RWPE2 (cell line): ENCODE data around the gene FSCB.
A peak's percentile ranks its signal among the peaks of the same experiment; 100 is the strongest.

ENCODE experiments used
- ATAC-seq: fragments of 200-7000 bp; cut with Tn5 transposase; 3 replicates; pipeline ENCODE4 v1.9.1; 2021; ENCODE audit warnings: low read depth
- DNase-seq: peaks from one replicate; pipeline ENCODE4 v3.0.0-alpha.2; 2020; ENCODE audit warnings: low spot score
- H3K27ac ChIP-seq: fragments of 450-650 bp; 2 replicates; pipeline ENCODE4 v1.5.1; 2017; ENCODE audit warnings: mild to moderate bottlenecking; ENCODE audit not compliant: poor library complexity, severe bottlenecking
- H3K27me3 ChIP-seq: fragments of 250-450 bp; sonication (Bioruptor Pico); 2 replicates; pipeline ENCODE4 v1.5.1; 2021; ENCODE audit warnings: mild to moderate bottlenecking, moderate library complexity; ENCODE audit not compliant: insufficient read depth, poor library complexity, severe bottlenecking
- H3K36me3 ChIP-seq: fragments of 250-450 bp; sonication (Bioruptor Pico); 2 replicates; pipeline ENCODE4 v1.5.1; 2020; ENCODE audit warnings: low read depth, mild to moderate bottlenecking, moderate library complexity
- H3K4me1 ChIP-seq: fragments of 250-450 bp; sonication (Bioruptor Pico); 2 replicates; pipeline ENCODE4 v1.5.1; 2021; ENCODE audit warnings: mild to moderate bottlenecking, moderate library complexity; ENCODE audit not compliant: insufficient read depth, poor library complexity, severe bottlenecking
- H3K4me3 ChIP-seq: fragments of 250-450 bp; sonication (Bioruptor Pico); 2 replicates; pipeline ENCODE4 v1.5.1; 2021; ENCODE audit warnings: mild to moderate bottlenecking, moderate library complexity; ENCODE audit not compliant: severe bottlenecking
- H3K9me3 ChIP-seq: fragments of 250-450 bp; sonication (Bioruptor Pico); 2 replicates; pipeline ENCODE4 v1.5.1; 2021; ENCODE audit warnings: mild to moderate bottlenecking, moderate library complexity; ENCODE audit not compliant: severe bottlenecking
- TF ChIP-seq, protein P1 (sequence below): fragments of 450-650 bp; IDR thresholded peaks from one replicate; pipeline ENCODE4 v1.5.1; 2017; ENCODE audit warnings: mild to moderate bottlenecking, moderate library complexity; ENCODE audit not compliant: poor library complexity, severe bottlenecking

Gene FSCB

DNA sequence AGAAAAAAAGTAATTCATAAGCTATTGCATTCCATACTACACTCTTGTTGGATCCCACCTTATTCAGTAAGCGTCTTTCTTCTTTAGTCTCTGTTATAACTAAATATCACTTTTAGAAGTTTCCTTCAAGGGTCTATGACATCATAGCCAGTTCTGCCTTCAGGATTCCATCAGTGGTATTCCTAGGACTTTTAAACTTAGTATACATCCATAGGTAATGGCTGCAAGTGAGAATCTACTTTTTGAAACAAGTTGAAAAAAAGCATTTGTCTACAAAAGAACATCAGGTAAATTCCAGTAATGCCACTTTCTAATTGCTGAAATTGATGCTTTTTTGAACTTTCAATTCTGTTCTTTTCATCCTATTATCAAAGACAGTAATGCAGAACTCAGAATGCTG is at the start of gene FSCB:
Gene FSCB, minus strand, starts transcription at position 101 of the 400 bp plus-strand sequence. CDS start 296 bp downstream, outside the sequence.
- TF ChIP-seq, protein P1, sequence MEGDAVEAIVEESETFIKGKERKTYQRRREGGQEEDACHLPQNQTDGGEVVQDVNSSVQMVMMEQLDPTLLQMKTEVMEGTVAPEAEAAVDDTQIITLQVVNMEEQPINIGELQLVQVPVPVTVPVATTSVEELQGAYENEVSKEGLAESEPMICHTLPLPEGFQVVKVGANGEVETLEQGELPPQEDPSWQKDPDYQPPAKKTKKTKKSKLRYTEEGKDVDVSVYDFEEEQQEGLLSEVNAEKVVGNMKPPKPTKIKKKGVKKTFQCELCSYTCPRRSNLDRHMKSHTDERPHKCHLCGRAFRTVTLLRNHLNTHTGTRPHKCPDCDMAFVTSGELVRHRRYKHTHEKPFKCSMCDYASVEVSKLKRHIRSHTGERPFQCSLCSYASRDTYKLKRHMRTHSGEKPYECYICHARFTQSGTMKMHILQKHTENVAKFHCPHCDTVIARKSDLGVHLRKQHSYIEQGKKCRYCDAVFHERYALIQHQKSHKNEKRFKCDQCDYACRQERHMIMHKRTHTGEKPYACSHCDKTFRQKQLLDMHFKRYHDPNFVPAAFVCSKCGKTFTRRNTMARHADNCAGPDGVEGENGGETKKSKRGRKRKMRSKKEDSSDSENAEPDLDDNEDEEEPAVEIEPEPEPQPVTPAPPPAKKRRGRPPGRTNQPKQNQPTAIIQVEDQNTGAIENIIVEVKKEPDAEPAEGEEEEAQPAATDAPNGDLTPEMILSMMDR, result no peak
- no peak within 1 kb of the TSS for H3K4me3 ChIP-seq

DNA sequence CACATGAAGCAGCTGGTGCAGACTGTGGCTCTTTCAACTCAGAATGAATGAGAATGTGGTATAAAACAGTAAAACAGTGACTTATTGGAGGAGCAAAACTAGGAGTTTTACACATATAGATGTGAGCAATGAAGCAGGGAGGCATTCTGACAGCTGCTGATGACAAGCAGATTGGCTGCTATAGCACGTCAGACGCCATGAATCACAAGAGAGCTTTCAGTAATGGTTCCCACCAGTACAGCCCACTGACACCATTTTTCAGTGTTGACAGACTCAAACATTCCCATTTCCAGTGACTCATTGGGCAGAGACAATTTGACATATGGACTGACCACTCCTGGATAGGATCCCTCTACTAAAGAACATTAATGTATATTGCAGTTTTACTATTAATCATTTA is 24.6 kb upstream of the FSCB start:
- Histone ChIP-seq H3K4me3 (no peak overlapping the region), H3K27ac (no peak overlapping the region), H3K4me1 (no peaks in the 10 kb centered on the region), H3K9me3 (no peaks in the 10 kb centered on the region), H3K27me3 (peaks cover 4% of the 10 kb centered on the region), H3K36me3 (no peaks in the 10 kb centered on the region)
- DNase-seq (no peak), ATAC-seq (no peak)
- TF ChIP-seq, protein P1, result no peak

More for the DNA sequence above, at the start of gene FSCB:
- no peak for ATAC-seq
- Histone ChIP-seq H3K27me3 (no peaks in the 10 kb centered on the region), H3K9me3 (no peaks in the 10 kb centered on the region), H3K36me3 (no peaks in the 10 kb centered on the region; the same call in 1 of the 2 replicates), H3K4me1 (peaks cover 4% of the 10 kb centered on the region), H3K27ac (no peak within 1 kb of the TSS)
- no peak for DNase-seq

GRCh38 chr14:44530475-44530874 is 23.4 kb upstream of the FSCB start:
- Histone ChIP-seq H3K9me3 (no peaks in the 10 kb centered on the region), H3K27ac (no peak overlapping the region), H3K27me3 (peaks cover 5% of the 10 kb centered on the region), H3K4me1 (no peaks in the 10 kb centered on the region), H3K4me3 (no peak overlapping the region), H3K36me3 (no peaks in the 10 kb centered on the region)
- peak; percentile 40; the same call in 1 of the 3 replicates for ATAC-seq
- TF ChIP-seq, protein P1, result no peak
- no peak for DNase-seq

- ATAC-seq (no peak), DNase-seq (no peak)
- TF ChIP-seq, protein P1, result no peak
- Histone ChIP-seq H3K27me3 (peaks cover 5% of the 10 kb centered on the region), H3K4me3 (no peak overlapping the region), H3K36me3 (no peaks in the 10 kb centered on the region), H3K9me3 (no peaks in the 10 kb centered on the region), H3K4me1 (no peaks in the 10 kb centered on the region), H3K27ac (no peak overlapping the region)
Measured at GRCh38 chr14:44529026-44529425, 21.9 kb upstream of the FSCB start.

GRCh38 chr14:44528180-44528579 is 21.1 kb upstream of the FSCB start:
- Histone ChIP-seq H3K9me3 (no peaks in the 10 kb centered on the region), H3K4me1 (no peaks in the 10 kb centered on the region), H3K27me3 (peaks cover 5% of the 10 kb centered on the region), H3K4me3 (no peak overlapping the region), H3K36me3 (no peaks in the 10 kb centered on the region), H3K27ac (no peak overlapping the region)
- ATAC-seq (no peak), DNase-seq (no peak)
- TF ChIP-seq, protein P1, result no peak
